Measurements from ENCODE around the gene HSFX3. TPM values are rescaled to one million over a fixed set of nuclear protein-coding genes. Genes with fewer than 3 reads are reported as not detected.
"Not testable (repeated sequence)": the region's sequence is repeated elsewhere in the genome, so short reads cannot be mapped to it uniquely, and the experiment has no call there.

Gene HSFX3
- total RNA-seq, 1 experiment from 2014 or later, result not detected

GRCh38 chrX:149527705-149528104 is 22.0 kb downstream of the HSFX3 start:
- H3K27me3 ChIP-seq, result no peaks in the 10 kb centered on the region
- no peak overlapping the region for H3K4me3 ChIP-seq
- no peak for DNase-seq
- no peaks in the 10 kb centered on the region for H3K9me3 ChIP-seq
- H3K36me3 ChIP-seq, result no peaks in the 10 kb centered on the region

- not testable (repeated sequence) for H3K27me3 ChIP-seq, H3K4me3 ChIP-seq, H3K36me3 ChIP-seq, DNase-seq, H3K9me3 ChIP-seq
Measured at GRCh38 chrX:149526318-149527033, 23.2 kb downstream of the HSFX3 start.

GRCh38 chrX:149525903-149526302 is 23.8 kb downstream of the HSFX3 start:
- H3K9me3 ChIP-seq, result not testable (repeated sequence)

GRCh38 chrX:149525389-149525788 is 24.3 kb downstream of the HSFX3 start:
- peak; percentile 14 for DNase-seq
- not testable (repeated sequence) for H3K36me3 ChIP-seq, H3K4me3 ChIP-seq, H3K27me3 ChIP-seq, H3K9me3 ChIP-seq

More at GRCh38 chrX:149525903-149526302, 23.8 kb downstream of the HSFX3 start:
- not testable (repeated sequence) for H3K36me3 ChIP-seq, H3K27me3 ChIP-seq, DNase-seq, H3K4me3 ChIP-seq

GRCh38 chrX:149522916-149523315 is 26.8 kb downstream of the HSFX3 start:
- no peak for DNase-seq
- H3K36me3 ChIP-seq, result no peaks in the 10 kb centered on the region
- no peaks in the 10 kb centered on the region for H3K9me3 ChIP-seq
- no peaks in the 10 kb centered on the region for H3K27me3 ChIP-seq
- H3K4me3 ChIP-seq, result no peak overlapping the region

- Histone ChIP-seq H3K4me3 (no peak overlapping the region), H3K36me3 (no peaks in the 10 kb centered on the region), H3K9me3 (no peaks in the 10 kb centered on the region), H3K27me3 (no peaks in the 10 kb centered on the region)
- DNase-seq, result no peak
Measured at GRCh38 chrX:149521438-149521837, 28.3 kb downstream of the HSFX3 start.

- not testable (repeated sequence) for H3K27me3 ChIP-seq, H3K36me3 ChIP-seq, H3K9me3 ChIP-seq, H3K4me3 ChIP-seq, DNase-seq
Measured at GRCh38 chrX:149520636-149521277, 29.0 kb downstream of the HSFX3 start.

GRCh38 chrX:149518236-149518635 is 31.5 kb downstream of the HSFX3 start:
- DNase-seq, result peak; percentile 13
- H3K4me3 ChIP-seq, result no peak overlapping the region

GRCh38 chrX:149517308-149517707 is 32.4 kb downstream of the HSFX3 start:
- no peaks in the 10 kb centered on the region for H3K27me3 ChIP-seq
- no peaks in the 10 kb centered on the region for H3K9me3 ChIP-seq
- H3K36me3 ChIP-seq, result no peaks in the 10 kb centered on the region
- DNase-seq, result no peak
- H3K4me3 ChIP-seq, result no peak overlapping the region

More at GRCh38 chrX:149518236-149518635, 31.5 kb downstream of the HSFX3 start:
- Histone ChIP-seq H3K27me3 (no peaks in the 10 kb centered on the region), H3K36me3 (no peaks in the 10 kb centered on the region), H3K9me3 (no peaks in the 10 kb centered on the region)

- no peaks in the 10 kb centered on the region for H3K9me3 ChIP-seq
- H3K27me3 ChIP-seq, result no peaks in the 10 kb centered on the region
- DNase-seq, result no peak
- H3K36me3 ChIP-seq, result no peaks in the 10 kb centered on the region
- no peak overlapping the region for H3K4me3 ChIP-seq
Measured at GRCh38 chrX:149516604-149517003, 33.1 kb downstream of the HSFX3 start.

- Histone ChIP-seq H3K27me3 (no peaks in the 10 kb centered on the region), H3K9me3 (no peaks in the 10 kb centered on the region), H3K4me3 (no peak overlapping the region), H3K36me3 (no peaks in the 10 kb centered on the region)
- no peak for DNase-seq
Measured at GRCh38 chrX:149515954-149516602, 33.6 kb downstream of the HSFX3 start.

- DNase-seq, result no peak
- no peaks in the 10 kb centered on the region for H3K9me3 ChIP-seq
- no peaks in the 10 kb centered on the region for H3K27me3 ChIP-seq
- H3K36me3 ChIP-seq, result no peaks in the 10 kb centered on the region
- no peak overlapping the region for H3K4me3 ChIP-seq
Measured at GRCh38 chrX:149513825-149514428, 35.8 kb downstream of the HSFX3 start.

- DNase-seq, result peak; percentile 14
- Histone ChIP-seq H3K4me3 (no peak overlapping the region), H3K9me3 (no peaks in the 10 kb centered on the region), H3K27me3 (no peaks in the 10 kb centered on the region), H3K36me3 (no peaks in the 10 kb centered on the region)
Measured at GRCh38 chrX:149512225-149512885, 37.4 kb downstream of the HSFX3 start.

GRCh38 chrX:149511081-149511480 is 38.6 kb downstream of the HSFX3 start:
- Histone ChIP-seq H3K4me3 (no peak overlapping the region), H3K27me3 (no peaks in the 10 kb centered on the region), H3K36me3 (no peaks in the 10 kb centered on the region), H3K9me3 (no peaks in the 10 kb centered on the region)
- DNase-seq, result no peak

- Histone ChIP-seq H3K27me3 (no peaks in the 10 kb centered on the region), H3K4me3 (no peak overlapping the region), H3K9me3 (no peaks in the 10 kb centered on the region), H3K36me3 (no peaks in the 10 kb centered on the region)
- DNase-seq, result peak; percentile 33
Measured at GRCh38 chrX:149510386-149510785, 39.3 kb downstream of the HSFX3 start.

- Histone ChIP-seq H3K36me3 (no peaks in the 10 kb centered on the region), H3K4me3 (no peak overlapping the region), H3K27me3 (no peaks in the 10 kb centered on the region), H3K9me3 (no peaks in the 10 kb centered on the region)
- DNase-seq, result no peak
Measured at GRCh38 chrX:149508467-149508866, 41.3 kb downstream of the HSFX3 start.

- Histone ChIP-seq H3K4me3 (no peak overlapping the region), H3K9me3 (no peaks in the 10 kb centered on the region), H3K36me3 (no peaks in the 10 kb centered on the region), H3K27me3 (no peaks in the 10 kb centered on the region)
- no peak for DNase-seq
Measured at GRCh38 chrX:149506349-149506748, 43.4 kb downstream of the HSFX3 start.

Data from MG63 (cell line).